Right ventricle myocardium superior (tissue), 1 donor: ENCODE measurements around the gene FANCC. TPM values are rescaled to one million over a fixed set of nuclear protein-coding genes. Genes with fewer than 3 reads are reported as not detected.
A peak's percentile ranks its signal among the peaks of the same experiment; 100 is the strongest.
"Not testable (repeated sequence)": the region's sequence is repeated elsewhere in the genome, so short reads cannot be mapped to it uniquely, and the experiment has no call there.

Experiments
- ATAC-seq: fragments of 200-7000 bp; cut with Tn5 transposase; one replicate; pipeline ENCODE4 v1.9.1; 2020; ENCODE audit warnings: mild to moderate bottlenecking; ENCODE audit not compliant: poor library complexity
- DNase-seq: peaks from one replicate; pipeline ENCODE4 v3.0.0-alpha.2; 2020
- intact Hi-C: fragments of 100-400 bp; cut with DNase I; formaldehyde crosslinking; loops from one replicate; pipeline ENCODE4 v1.11.2; 2022
- total RNA-seq: library from RNA; stranded (reverse); fragmentation: NEBNext Ultra II Directional; extraction: Animal tissue kit (Norgen Biotek cat#: 25700); gene quantifications from one replicate; pipeline ENCODE4 v1.2.1, GENCODE V29; 2021
- donor health status: DM: no; HTN: yes; CAD: no; lungs with severe emphysema.

The FANCC gene
- total RNA-seq, 1 donor from 2014 or later = 4.6 TPM

DNA sequence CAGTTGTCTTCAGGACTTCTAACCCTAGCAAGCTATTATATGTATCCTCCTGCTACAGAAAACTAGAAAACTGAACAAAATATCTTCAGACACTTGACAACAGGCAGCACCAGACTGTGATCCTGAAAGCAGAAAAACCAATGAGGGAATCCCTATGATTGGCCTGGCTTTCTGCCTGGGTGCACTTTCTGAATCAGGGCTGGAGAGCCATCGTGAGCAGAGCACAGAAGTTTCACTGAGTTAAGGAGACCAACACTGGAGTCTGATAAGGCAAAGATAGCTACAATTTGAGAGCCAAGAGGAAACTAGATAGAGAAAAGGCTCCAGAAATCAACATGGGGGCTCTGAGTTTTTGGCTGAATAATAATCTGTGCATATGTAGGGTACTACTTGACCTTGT, 106.5 kb downstream of the FANCC start:
- DNase-seq (no peak), ATAC-seq (peak; percentile 31)
- intact Hi-C loops = no loop called here

DNA sequence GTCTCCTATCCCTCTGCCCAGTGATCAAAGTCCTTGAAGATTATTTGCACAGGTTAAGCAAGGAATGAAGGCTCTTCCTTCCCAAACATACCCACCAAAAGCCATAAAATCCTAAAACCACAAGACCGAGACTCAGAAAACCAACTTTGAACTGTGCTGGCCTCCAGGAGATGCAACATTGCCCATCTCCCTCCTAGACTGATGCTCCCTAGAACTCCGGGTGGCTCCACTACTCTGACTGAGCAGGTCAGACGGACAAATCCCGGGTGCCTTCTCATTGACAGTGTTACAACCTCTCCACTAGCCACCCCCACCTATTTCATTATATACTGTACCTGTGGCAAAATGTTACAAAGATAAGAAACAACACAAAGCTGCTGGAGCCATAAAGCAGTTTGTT, 110.1 kb downstream of the FANCC start:
- no peak for DNase-seq
- intact Hi-C loops = no loop called here
- ATAC-seq = no peak

DNA sequence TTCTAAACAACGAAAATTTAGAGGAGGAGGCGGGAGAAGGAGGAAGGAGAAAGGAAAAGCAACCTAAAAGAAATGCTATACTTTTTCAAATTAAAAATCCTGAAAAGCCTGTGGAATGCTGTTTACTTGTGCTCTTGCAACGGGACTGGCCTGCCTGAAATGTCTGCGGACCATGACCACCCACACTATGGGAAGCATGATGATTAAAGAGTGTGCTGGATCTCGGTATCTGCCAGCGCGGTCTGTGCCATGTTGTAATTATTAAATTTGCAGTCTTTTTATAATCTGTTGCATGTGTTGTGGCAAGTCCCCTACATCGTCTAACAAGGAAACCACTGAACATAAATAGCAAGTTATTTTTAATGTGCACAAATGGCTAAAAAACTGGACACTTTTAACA, 111.4 kb downstream of the FANCC start:
- no peak for DNase-seq
- intact Hi-C loops = no loop called here
- no peak for ATAC-seq

DNA sequence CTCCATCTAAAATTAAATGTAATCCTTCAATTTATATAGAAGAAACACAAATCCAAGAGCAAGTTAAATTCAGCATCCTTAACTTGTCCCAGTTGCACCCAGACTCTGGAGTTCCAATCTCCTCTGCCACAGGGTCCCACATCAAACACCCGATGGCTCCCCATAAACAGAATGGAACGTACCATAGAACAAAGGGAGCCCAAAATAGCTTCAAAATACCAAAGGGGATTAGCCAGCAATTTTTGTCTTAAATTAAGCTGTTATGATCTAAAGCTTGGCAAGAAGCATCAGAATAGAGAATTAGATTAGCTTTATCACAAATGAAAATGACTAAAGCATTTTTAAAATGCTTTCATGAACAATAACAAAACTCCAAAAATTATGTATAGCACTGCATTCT, 112.8 kb downstream of the FANCC start:
- no peak for DNase-seq
- intact Hi-C loops = no loop called here
- ATAC-seq = no peak

DNA sequence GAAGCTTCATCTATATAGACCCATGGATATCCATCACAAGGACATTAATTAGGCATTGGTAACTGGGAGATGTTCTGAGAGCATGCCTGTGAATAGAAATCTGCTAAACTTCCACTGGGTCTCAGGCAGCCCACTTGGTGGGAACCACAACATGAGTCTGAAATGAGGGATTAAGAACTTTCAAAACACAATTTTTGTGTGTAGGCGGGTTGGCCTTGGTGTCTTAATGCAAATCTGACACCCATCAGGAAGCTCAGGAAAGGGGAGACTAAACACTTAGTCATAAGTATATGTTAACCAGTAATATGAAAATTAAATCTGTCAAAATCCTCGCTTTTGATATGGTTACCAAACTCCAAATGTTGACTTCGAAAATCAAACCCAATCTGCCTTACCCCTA, 113.2 kb downstream of the FANCC start:
- ATAC-seq (no peak), DNase-seq (no peak)
- intact Hi-C loops = no loop called here

DNA sequence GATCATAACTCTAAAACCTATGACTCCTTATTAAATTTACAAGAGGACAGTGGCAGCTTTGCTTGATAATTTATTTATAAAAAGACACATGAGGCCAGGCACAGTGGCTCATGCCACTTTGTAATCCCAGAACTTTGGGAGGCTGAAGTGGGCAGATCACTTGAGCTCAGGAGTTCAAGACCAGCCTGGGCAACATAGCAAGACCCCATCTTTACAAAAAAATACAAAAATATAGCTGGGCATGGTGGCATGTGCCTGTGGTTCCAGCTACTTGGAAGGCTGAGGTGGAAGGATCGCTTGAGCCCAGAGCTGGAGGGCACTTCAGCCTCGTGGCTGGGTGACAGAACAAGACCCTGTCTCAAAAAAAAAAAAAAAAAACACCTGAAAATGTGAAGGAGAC, 114.5 kb downstream of the FANCC start:
- ATAC-seq, DNase-seq, intact Hi-C loops: not testable (repeated sequence)

DNA sequence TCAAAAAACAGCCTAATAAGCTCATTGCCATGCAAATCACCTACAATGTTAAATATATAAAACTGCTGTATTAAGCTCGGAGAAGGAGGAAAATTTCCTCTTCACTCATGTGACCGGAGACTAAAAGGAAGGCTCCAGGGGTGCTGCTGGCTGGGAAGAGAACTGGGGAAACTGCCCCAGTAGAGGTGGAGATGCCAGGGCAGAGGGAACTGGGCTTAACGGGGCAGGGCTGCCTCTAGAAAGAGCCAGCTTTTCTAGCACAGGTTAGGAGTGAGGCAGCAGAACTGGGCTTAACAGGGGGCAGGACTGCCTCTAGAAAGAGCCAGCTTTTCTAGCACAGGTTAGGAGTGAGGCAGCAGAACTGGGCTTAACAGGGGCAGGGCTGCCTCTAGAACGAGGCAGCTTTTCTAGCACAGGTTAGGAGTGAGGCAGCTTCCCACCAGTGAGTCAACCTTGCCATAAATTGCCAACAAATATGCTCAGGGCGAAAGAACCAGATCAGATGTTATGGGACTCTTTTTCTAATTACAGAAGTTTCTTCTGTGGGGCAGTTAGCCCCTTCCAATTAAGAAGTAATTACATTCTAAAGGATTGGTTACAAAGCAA, 115.3 kb downstream of the FANCC start:
- DNase-seq (no peak), ATAC-seq (no peak)
- intact Hi-C loops = no loop called here

DNA sequence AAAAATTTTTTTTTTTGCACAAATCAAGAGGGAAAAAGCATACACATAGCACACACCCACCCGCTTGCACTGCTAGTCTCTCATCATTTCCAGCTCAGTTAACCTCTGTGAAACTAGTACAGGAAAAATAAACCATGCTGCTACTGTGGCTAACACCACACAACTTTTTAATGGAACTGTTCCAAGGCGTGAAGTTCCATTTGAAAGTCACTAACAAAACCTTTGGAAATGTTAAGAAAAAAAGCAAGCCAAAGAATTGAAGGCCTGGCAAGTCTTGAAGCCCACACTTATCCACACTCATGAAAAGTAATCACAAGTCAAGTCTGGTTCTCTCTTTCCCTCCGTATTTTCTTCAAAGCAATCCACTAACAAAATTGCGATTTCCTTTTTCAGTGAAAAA, 116.3 kb downstream of the FANCC start:
- DNase-seq = no peak
- no peak for ATAC-seq

DNA sequence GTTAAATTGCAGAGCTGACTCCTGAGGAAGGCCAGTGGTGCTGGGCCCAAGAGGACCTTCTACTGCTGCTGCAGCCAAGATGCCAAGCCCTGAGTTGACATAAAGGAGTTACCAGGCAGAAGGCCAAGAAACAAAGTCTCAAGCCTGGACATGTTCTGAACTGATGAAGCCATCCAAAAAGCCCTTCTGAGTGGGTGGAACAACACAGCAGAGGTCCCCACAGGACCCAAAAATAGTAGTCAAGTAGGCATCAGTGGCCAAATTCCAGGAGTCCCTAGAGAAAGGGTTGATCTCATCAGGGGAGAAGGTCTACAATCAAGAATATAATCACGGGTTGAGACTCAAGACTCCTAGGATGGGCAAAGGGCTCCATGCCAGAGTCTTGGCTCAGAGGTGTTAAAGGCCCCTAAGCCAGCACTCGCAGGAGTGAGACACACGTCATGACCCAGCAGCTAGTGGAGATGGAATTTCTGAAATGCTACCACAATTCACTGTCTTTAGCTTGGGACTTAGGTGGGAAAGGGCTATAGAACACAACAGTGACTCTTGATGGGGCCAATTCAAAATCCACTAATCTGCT, 119.7 kb downstream of the FANCC start:
- intact Hi-C loops = no loop called here
- DNase-seq (no peak), ATAC-seq (peak; percentile 78)

More for the DNA sequence above, 116.3 kb downstream of the FANCC start:
- intact Hi-C loops = no loop called here

DNA sequence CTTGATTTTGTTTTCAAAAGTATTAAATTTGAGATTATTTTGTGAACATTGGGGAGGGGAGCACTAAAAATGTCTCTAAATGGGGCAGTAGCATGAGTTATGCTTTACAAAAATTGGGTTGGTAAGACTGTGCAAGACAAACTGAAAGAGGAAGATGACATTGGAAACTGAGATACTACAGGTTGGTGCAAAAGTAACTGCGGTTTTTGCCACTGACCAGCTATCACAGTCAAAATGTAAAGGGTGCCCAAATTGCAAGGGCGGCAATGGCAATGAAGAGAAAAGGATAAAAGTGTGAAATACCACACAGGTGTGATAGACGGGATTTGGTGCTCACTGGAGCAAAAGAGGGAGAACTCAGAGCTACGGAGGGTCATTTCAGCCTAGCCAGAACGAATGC, 124.0 kb downstream of the FANCC start:
- ATAC-seq (no peak), DNase-seq (no peak)
- intact Hi-C loops = no loop called here

DNA sequence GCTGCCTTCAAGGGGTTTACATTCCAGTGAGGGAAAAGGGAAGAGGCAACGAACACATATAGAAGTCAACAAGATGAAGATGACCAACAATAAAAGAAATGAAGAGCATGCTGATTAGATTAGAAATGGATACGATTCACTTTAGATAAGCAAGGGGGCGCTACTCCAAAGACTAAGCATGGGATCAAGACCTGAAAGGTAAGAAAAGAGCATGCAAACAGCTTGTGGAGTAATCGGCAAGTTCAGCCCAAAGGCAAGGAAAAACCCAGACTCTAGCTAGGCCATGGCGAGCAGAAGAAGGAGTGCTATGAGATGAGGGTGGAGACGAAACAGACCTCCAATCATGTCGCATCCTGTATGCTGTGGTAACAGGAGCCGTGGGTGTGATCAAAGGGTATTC, 124.4 kb downstream of the FANCC start:
- no peak for DNase-seq
- no peak for ATAC-seq
- intact Hi-C loops = no loop called here

DNA sequence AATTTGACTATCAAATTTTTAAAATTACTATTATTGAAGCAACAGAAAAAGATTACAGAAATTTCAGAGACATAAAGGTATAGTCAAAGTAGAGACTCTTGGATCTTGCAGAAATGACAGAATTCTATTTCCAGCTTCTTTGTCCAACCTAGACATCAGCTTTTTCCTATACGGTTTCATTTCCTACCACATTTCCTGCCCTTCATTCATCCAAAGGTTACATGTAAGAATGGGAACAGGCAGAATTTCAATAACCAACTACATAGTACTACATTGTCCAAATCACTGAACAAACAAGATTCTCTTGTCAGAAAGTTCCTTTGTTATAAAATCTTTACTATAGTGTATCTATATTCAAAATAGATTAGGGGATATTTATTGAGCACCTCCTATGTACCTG, 124.9 kb downstream of the FANCC start:
- no peak for DNase-seq
- intact Hi-C loops = no loop called here
- ATAC-seq = no peak

DNA sequence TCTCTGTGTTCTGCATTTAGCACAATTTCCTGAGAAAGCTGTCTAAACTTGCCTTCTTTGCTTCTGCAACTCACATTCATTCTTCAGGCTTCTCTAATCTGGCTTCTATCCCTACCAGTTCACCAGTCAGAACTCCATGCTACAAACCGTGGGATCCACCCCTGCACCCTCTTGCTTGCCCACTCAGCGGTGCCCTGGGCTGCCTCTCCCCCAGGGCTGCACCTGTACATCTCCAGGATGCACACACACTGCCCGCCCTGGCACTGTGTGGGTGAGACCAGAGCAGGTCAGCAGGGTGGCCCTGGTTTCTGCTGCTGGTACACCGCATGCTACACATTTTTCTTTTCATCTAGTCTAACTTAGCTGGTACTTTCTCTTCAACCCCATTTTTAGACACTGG, 127.1 kb downstream of the FANCC start:
- ATAC-seq = no peak
- intact Hi-C loops = no loop called here
- no peak for DNase-seq

DNA sequence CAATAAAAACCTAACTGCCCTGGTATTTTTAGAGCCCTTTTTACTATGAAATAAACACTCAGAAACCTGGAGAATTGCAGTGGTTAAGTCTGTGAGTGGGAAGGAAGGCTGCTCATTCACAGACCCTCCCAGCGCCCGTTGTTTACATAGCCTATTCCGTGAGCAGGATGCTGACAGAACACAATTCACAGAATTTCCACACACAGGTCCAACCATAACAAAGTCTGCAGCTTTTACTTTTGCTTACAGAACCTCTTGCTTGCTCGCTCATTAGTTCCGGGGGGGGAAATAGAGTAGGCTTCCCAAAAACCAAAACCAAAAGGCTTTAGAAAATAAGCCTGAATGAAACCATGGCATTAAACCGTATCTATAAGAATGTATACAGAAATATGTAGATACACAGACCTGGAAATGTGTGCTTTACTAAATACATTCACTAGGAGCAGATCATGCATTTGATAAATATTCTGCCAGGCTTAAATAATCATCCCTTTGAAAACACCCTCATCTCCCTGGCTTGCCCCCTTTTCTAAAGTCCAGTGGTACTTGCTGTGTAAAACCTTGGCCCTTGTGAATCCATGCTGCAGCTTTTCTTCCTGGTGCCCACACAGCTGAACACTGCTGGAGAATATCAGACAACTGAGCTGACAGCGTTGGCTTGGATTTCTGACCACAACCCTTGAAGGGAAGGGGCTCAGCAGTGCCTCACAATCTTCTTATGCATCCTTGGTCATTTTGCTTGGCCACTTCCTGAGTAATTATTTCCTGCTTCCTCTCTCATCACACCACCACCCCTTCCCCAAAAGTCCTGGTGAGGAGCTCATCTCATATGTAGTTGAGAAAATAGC, 128.0 kb downstream of the FANCC start:
- DNase-seq (no peak), ATAC-seq (peak; percentile 74)
- intact Hi-C loops = no loop called here

DNA sequence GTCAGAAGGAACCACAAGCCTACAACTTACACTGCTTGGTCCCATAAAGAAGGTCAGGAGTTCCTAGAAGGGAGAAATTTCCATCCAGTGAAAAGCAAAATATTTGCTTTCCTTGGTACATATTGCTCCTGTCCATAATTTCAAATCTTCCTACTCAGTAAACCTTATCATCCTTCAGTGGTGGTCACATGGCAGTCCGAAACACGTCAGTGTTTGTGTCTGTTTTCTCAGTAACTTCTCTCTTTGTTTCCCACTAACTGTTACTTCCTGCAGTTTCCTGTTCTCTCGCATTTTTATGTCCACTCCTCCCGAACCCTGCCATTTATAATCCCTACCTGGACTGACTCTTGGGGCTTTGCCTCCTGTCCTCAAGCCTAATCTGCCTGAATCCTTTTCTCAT, 129.1 kb downstream of the FANCC start:
- ATAC-seq (no peak), DNase-seq (no peak)
- intact Hi-C loops = no loop called here

DNA sequence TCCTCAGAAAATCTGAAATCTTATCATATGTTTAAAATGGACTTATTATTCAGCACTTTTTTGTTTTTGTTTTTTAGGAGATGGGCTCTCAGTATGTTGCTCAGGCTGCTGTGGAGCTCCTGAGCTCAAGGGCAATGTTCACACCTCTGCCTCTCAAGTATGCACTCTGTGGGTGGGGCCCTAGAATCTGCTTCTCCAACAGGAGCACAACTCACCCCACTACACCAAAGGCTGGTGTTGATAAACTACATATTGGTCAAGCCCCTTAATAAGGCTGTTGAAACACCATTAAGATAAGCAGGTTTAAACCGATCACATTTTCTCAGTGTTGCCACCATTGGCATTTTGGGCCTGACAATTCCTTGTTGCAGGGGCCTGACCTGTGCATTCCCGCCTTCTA, 131.6 kb downstream of the FANCC start:
- ATAC-seq = no peak
- no peak for DNase-seq
- intact Hi-C loops = no loop called here

DNA sequence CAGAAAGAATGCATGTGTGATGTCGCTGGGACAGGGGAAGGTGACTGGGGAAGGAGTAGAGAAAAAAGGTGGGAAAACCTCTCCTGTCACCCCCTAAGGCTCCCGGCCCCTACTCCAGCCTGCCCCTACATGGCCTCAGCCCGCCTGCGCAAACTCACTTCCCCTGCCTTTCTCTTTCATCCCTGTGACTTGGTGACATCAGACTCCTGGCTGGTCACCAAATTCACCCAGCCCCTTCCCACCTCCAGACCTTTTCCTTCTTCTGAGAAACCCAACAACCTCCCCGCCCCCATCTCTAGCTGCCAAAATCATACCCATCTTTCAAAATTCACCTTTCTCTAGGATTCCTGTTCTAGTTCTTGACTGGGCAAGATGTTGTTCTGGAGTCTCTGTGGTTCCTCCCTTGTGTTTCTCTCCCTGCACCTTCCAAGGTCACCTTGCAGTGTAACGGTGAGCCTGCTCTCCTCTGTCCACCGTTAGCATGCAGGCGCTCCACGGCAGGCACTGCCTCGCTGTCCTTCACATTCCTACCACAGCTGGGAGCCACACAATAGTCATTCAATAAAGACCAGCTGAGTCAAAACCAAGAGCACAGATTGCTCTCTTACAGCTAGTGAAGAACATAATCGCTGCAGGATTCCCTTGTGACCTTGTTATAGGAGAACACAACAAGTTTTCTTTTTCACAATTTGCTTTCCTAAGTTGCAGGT, 134.5 kb downstream of the FANCC start:
- DNase-seq (no peak), ATAC-seq (peak; percentile 70)
- intact Hi-C loops = no loop called here

DNA sequence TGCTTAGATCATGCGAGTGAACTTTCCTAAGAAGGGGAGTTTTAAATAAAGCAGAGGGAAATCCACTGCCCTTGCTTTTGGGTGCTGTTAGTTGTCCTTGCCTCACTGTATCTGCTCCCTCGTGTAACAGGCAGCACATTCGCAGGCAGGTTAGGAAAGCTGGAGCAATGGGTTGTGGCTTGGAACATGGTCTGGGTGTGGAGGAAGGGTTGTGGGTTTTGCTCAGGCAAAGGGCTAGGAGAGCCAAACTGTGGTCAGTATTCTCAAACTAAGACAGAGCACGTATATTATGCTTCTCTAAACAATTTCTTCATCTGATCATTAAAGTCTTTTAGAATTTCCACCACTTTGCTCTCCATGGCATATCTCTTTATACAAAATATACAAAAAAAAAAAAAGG, 135.7 kb downstream of the FANCC start:
- ATAC-seq = no peak
- intact Hi-C loops = no loop called here
- DNase-seq = no peak

DNA sequence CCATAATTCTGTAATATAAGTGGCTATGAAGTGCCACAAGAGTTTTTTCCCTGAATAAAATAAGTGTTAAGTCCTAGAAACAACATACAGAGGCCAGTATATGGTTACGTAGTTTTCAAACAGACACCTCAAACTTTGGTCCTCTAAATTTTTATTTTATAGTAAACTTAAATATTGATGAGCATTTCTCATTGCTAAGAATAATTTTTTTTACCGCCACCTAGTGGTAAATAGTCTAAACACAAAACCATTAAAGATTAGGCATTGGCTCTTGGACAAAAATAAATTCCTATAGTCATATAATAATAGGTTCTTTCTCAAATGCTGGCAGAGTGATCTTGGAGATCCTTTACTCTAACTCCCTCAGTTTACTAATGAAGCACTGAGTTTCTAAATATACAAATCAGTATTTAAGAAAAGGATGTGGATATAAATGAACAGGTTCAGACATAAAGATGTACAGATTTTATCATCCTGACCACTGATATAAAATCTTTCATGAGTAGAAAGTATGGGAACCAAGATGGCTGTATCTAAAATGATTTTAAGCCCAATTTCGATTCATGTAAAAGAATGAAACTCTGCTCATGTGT, 136.2 kb downstream of the FANCC start:
- no peak for DNase-seq
- intact Hi-C loops = no loop called here
- no peak for ATAC-seq
